KMS-11 (cell line): ENCODE data around the gene TMED3.

ENCODE experiments used
- H2AFZ ChIP-seq: fragments of 200-600 bp; sonication (generic); 2 replicates; pipeline ENCODE4 v1.6.1; 2016; ENCODE audit warnings: antibody characterized with exemption, mixed run types, low read depth
- H3K27ac ChIP-seq: fragments of 200-600 bp; sonication (generic); 2 replicates; pipeline ENCODE4 v1.6.1; 2016; ENCODE audit warnings: mild to moderate bottlenecking, mixed run types
- H3K27me3 ChIP-seq: fragments of 200-600 bp; sonication (generic); 2 replicates; pipeline ENCODE4 v1.6.1; 2017; ENCODE audit warnings: mild to moderate bottlenecking, low read depth, mixed run types, moderate library complexity; ENCODE audit not compliant: insufficient read depth
- H3K36me3 ChIP-seq: fragments of 200-600 bp; sonication (generic); 2 replicates; pipeline ENCODE4 v1.6.1; 2017; ENCODE audit warnings: mild to moderate bottlenecking, mixed run types; ENCODE audit not compliant: insufficient read depth
- H3K4me1 ChIP-seq: fragments of 200-600 bp; sonication (generic); 2 replicates; pipeline ENCODE4 v1.6.1; 2016; ENCODE audit warnings: mild to moderate bottlenecking, low read depth, mixed run types; ENCODE audit not compliant: poor library complexity, severe bottlenecking
- H3K4me2 ChIP-seq: fragments of 200-600 bp; sonication (generic); 2 replicates; pipeline ENCODE4 v1.7.0; 2016; ENCODE audit warnings: mild to moderate bottlenecking, mixed run types
- H3K4me3 ChIP-seq: fragments of 200-600 bp; sonication (generic); IDR thresholded peaks from 2 replicates; pipeline ENCODE4 v1.6.1; 2017; ENCODE audit warnings: low read depth, low read length, mixed read lengths; ENCODE audit not compliant: insufficient read depth
- H3K79me2 ChIP-seq: fragments of 200-600 bp; sonication (generic); 2 replicates; pipeline ENCODE4 v1.6.1; 2016; ENCODE audit warnings: low read depth, mixed run types; ENCODE audit not compliant: insufficient read depth
- H3K9ac ChIP-seq: fragments of 200-600 bp; sonication (generic); 2 replicates; pipeline ENCODE4 v1.6.1; 2016; ENCODE audit warnings: mild to moderate bottlenecking, mixed run types
- H4K20me1 ChIP-seq: fragments of 200-600 bp; sonication (generic); 2 replicates; pipeline ENCODE4 v1.6.1; 2016; ENCODE audit warnings: mild to moderate bottlenecking, mixed run types; ENCODE audit not compliant: insufficient read depth
- CTCF ChIP-seq: fragments of 200-600 bp; sonication (generic); conservative IDR thresholded peaks from 2 replicates; pipeline ENCODE4 v1.6.1; 2017; ENCODE audit warnings: low read depth, mild to moderate bottlenecking, antibody characterized with exemption, low read length, moderate library complexity, mixed read lengths

TMED3 gene

DNA sequence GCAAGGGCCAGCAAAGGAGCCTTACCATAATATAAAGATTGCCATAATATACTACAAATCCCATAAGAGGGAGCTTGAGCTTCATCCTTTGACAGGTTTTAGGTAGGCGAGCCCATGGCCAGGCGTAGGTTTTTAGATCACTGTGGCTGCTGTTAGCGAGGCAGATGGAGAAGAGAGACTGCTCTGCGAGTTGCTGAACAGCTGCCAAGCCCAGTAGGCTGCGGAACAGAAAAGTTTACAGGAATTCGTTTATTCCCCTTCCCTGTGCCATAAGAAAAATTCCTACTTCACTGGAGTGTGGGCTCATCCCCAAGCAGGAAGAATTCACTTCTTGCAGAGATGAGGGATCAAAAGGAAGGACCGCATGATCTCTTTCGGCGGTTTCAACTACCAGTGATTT lies 30.5 kb downstream of the TMED3 start:
- Histone ChIP-seq H3K79me2 (no peaks in the 10 kb centered on the region), H3K36me3 (no peaks in the 10 kb centered on the region), H3K27ac (no peak overlapping the region), H3K9ac (no peak overlapping the region), H3K4me3 (no peak overlapping the region), H3K27me3 (no peaks in the 10 kb centered on the region), H3K4me1 (no peaks in the 10 kb centered on the region), H2AFZ (no peak overlapping the region), H4K20me1 (no peaks in the 10 kb centered on the region), H3K4me2 (no peak overlapping the region)
- TF ChIP-seq CTCF = no peak

DNA sequence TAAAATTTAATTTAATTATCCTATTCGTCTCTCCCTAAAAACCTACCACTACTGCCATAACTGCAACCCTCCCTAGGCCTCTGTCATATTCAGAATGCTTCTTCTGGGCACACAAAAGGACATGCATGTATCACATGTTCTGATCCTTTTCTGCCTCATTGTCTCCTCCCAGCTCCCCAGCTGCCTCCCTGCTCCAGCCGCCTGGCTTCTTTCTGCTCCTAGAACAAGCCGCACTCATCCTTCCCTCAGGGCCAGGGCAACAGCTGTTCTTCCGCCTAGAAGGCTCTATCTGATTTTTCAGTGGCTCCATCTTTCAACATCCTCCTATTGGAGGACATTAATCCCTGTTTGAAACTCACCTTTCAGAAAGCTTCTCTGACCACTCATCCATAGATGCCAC lies 38.6 kb downstream of the TMED3 start:
- no peak overlapping the region for H3K9ac ChIP-seq
- no peaks in the 10 kb centered on the region for H3K36me3 ChIP-seq
- TF ChIP-seq CTCF = no peak
- no peaks in the 10 kb centered on the region for H3K27me3 ChIP-seq
- no peak overlapping the region for H3K27ac ChIP-seq
- H3K79me2 ChIP-seq = no peaks in the 10 kb centered on the region
- H3K4me1 ChIP-seq = no peaks in the 10 kb centered on the region
- H2AFZ ChIP-seq = no peak overlapping the region
- H3K4me3 ChIP-seq = no peak overlapping the region
- H3K4me2 ChIP-seq = no peak overlapping the region
- no peaks in the 10 kb centered on the region for H4K20me1 ChIP-seq

DNA sequence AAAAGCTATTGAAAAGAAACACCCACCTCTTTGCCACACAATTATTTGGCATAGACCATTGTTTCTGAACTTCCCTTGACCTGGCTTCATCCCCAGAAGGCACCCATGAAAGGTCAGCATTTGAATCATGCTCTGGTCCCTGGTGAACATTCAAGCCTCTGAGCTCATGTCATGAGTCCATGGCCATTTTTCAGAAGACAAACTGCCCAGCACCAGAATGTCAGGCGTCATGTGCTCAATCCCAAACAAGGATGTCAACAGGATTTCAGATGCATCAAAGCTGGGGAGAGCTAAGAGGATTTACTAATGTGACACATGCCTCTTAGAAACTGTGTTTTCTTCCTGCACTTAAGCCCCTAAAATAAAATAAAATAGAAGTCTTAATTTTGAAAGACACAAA lies 41.3 kb downstream of the TMED3 start:
- no peak overlapping the region for H3K27ac ChIP-seq
- no peaks in the 10 kb centered on the region for H3K79me2 ChIP-seq
- no peak overlapping the region for H2AFZ ChIP-seq
- H3K27me3 ChIP-seq = no peaks in the 10 kb centered on the region
- TF ChIP-seq CTCF = no peak
- no peak overlapping the region for H3K9ac ChIP-seq
- no peak overlapping the region for H3K4me3 ChIP-seq
- H3K4me1 ChIP-seq = no peaks in the 10 kb centered on the region
- no peaks in the 10 kb centered on the region for H4K20me1 ChIP-seq
- H3K4me2 ChIP-seq = no peak overlapping the region
- no peaks in the 10 kb centered on the region for H3K36me3 ChIP-seq

GRCh38 chr15:79357566-79357965 lies 46.7 kb downstream of the TMED3 start:
- H4K20me1 ChIP-seq = no peaks in the 10 kb centered on the region
- no peaks in the 10 kb centered on the region for H3K36me3 ChIP-seq
- no peaks in the 10 kb centered on the region for H3K27me3 ChIP-seq
- no peaks in the 10 kb centered on the region for H3K79me2 ChIP-seq
- H3K27ac ChIP-seq = no peak overlapping the region
- no peaks in the 10 kb centered on the region for H3K4me1 ChIP-seq
- no peak overlapping the region for H3K9ac ChIP-seq
- no peak overlapping the region for H3K4me3 ChIP-seq
- no peak for TF ChIP-seq CTCF
- no peak overlapping the region for H3K4me2 ChIP-seq
- no peak overlapping the region for H2AFZ ChIP-seq

- Histone ChIP-seq H3K4me1 (no peaks in the 10 kb centered on the region), H3K36me3 (no peaks in the 10 kb centered on the region)
These were observed 47.2 kb downstream of the TMED3 start for GRCh38 chr15:79358069-79358468.

More at GRCh38 chr15:79358069-79358468, 47.2 kb downstream of the TMED3 start:
- TF ChIP-seq CTCF = no peak
- H3K9ac ChIP-seq = no peak overlapping the region
- H3K27ac ChIP-seq = no peak overlapping the region
- H3K79me2 ChIP-seq = no peaks in the 10 kb centered on the region
- H2AFZ ChIP-seq = no peak overlapping the region
- H3K27me3 ChIP-seq = no peaks in the 10 kb centered on the region
- H4K20me1 ChIP-seq = no peaks in the 10 kb centered on the region
- no peak overlapping the region for H3K4me3 ChIP-seq
- no peak overlapping the region for H3K4me2 ChIP-seq
